Vagina (tissue), 2 donors: ENCODE measurements around the gene EFCAB11.

Experiments used
- CTCF ChIP-seq, 3 experiments: fragments of 450-650 bp in 2 of 3; fragments of 200-600 bp in 1 of 3; sonication (generic) in 1 of 3; IDR thresholded peaks; one replicate each; pipeline ENCODE4 v1.5.1; 2017 to 2019; ENCODE audit warnings: antibody characterized with exemption in 3 of 3, mild to moderate bottlenecking in 2 of 3, moderate library complexity in 2 of 3
- POLR2A ChIP-seq, 2 donors: fragments of 450-650 bp; IDR thresholded peaks; one replicate each; pipeline ENCODE4 v1.6.1; 2017; ENCODE audit warnings: antibody characterized with exemption in 2 of 2, mild to moderate bottlenecking in 2 of 2, moderate library complexity in 2 of 2

GRCh38 chr14:89908712-89909450, 45.6 kb downstream of the EFCAB11 start:
- TF ChIP-seq POLR2A (IDR thresholded peaks at IDR 0.05), result no peak
- no peak for TF ChIP-seq CTCF (IDR thresholded peaks at IDR 0.05)
